A172 (cell line): ENCODE data around the gene AKAP10. TPM values are rescaled to one million over a fixed set of nuclear protein-coding genes. Genes with fewer than 3 reads are reported as not detected.
A peak's percentile ranks its signal among the peaks of the same experiment; 100 is the strongest.
"Not testable (repeated sequence)": the region's sequence is repeated elsewhere in the genome, so short reads cannot be mapped to it uniquely, and the experiment has no call there.

Experiments used
- DNase-seq: peaks from one replicate; pipeline ENCODE4 v3.0.0-alpha.2; 2015; ENCODE audit warnings: low spot score
- total RNA-seq: library from RNA; depleted of rRNA; stranded (reverse); fragments of >200 nt; shearing (Covaris generic); gene quantifications from 2 replicates; pipeline ENCODE4 v1.2.3, GENCODE V29; 2014

The AKAP10 gene
- total RNA-seq, 1 experiment from 2014 or later: 32.8 TPM

DNA sequence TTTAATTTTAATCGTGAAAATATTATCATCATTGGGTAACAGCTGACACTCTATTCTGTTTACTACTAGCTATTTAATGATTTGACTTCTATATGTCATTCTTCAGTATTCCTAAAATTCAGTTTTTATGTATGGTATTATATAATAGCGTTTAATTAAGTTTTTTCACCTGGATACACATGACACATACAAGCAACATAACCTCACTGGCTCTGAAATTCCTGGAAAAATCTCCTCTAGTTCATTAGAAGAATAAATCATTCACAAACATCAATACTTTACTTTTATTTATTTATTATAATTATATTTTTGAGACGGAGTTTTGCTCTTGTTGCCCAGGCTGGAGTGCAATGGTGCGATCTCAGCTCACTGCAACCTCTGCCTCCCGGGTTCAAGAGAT is 44.0 kb downstream of the AKAP10 start:
- DNase-seq: no peak

- no peak for DNase-seq
These were observed 44.4 kb downstream of the AKAP10 start for GRCh38 chr17:19933221-19933620.

GRCh38 chr17:19928299-19928698 is 49.3 kb downstream of the AKAP10 start:
- DNase-seq: peak; percentile 33

DNA sequence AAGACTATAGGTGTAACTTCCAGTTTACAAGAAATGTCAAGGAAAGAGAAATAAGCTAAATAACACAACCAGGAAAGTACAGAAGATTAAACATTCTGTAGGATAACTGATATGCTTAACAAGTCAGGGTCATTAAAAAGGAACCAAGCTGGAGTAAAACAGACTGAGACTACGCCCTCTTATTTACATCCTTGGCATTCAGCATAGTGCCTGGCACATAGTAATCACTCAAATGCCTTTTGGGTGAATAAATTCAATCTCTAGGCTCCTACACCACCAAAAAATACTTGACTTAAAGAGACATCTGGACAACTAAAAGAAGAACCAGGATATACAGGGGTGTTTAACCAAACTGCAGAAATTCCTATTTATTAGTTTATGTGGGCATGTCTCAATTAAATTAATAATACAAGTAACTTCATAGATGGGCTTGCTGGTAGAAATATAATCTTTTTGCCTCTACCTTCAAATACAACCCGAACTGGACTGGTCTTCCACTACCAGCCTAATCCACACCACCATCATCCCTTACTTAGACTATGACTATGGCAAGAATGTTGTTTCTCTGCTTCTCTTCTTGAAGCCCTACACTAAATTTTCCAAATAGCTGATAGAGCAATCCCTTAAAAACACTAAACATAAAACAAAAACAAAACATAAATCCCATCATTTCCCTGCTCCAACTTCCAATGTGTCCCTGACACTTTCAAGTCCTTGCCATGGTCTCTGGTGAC is 62.2 kb downstream of the AKAP10 start:
- no peak for DNase-seq

GRCh38 chr17:19911033-19911432 is 66.6 kb downstream of the AKAP10 start:
- DNase-seq: no peak

GRCh38 chr17:19909139-19909538 is 68.5 kb downstream of the AKAP10 start:
- DNase-seq: no peak

DNA sequence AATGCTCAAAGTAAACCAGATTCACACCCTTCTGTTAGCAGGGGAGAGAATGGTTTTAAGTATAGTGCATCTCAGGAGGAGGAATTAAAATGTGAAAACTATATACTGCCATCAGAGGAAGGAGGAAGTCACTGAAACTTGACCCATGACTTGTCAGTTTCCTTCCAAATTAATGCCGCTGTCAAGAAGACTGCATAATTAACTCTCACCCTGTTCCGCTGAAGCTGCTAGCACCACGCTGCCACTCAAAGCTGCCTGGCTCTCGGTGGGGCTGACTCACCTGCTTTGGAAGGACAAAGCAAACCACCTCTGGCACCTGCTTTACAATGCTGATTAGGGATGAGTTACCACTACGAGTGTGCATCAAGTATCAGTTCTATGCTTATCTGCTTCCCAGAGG is 72.1 kb downstream of the AKAP10 start:
- DNase-seq: no peak

DNA sequence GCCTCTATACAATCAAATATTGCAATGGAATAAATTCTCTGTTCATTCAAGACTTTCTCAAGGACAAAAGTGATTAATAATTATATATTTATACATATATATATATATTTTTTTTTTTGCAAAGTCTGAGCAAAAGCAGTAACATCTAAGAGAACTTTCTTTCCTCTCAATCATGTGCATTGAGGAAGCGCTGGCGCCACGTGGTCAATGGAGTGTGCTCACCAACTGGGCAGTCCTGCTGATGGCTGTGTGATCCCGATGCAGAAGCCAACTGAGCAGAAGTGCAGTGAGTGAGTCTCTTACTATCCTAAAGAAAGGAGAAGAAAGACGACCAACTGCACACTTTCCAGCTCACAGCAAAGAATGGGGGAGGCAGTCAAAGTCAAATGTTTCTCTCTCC is 72.7 kb downstream of the AKAP10 start:
- DNase-seq: no peak

GRCh38 chr17:19904412-19904811 is 73.2 kb downstream of the AKAP10 start:
- DNase-seq: no peak

DNA sequence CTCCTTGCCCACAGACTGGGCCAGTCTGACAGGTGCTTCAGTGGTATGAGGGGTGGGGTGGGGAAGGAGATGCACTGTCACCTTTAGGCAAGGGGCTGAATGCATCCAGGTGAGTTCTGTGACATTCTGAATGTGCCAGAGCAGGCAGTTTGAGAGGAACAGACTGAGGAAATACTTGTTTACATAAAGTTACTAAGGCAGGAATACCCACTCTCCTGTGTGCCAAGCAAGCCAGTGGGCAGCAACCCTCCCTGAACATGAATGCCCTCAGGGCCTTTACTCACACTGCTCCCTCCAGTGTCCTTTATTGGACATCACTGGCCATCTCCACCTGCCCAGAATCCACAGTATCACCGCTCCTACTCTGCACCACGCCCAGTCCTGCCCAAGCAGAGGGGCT is 76.8 kb downstream of the AKAP10 start:
- no peak for DNase-seq

- peak; percentile 57 for DNase-seq
These were observed 79.7 kb downstream of the AKAP10 start for GRCh38 chr17:19897903-19898302.

DNA sequence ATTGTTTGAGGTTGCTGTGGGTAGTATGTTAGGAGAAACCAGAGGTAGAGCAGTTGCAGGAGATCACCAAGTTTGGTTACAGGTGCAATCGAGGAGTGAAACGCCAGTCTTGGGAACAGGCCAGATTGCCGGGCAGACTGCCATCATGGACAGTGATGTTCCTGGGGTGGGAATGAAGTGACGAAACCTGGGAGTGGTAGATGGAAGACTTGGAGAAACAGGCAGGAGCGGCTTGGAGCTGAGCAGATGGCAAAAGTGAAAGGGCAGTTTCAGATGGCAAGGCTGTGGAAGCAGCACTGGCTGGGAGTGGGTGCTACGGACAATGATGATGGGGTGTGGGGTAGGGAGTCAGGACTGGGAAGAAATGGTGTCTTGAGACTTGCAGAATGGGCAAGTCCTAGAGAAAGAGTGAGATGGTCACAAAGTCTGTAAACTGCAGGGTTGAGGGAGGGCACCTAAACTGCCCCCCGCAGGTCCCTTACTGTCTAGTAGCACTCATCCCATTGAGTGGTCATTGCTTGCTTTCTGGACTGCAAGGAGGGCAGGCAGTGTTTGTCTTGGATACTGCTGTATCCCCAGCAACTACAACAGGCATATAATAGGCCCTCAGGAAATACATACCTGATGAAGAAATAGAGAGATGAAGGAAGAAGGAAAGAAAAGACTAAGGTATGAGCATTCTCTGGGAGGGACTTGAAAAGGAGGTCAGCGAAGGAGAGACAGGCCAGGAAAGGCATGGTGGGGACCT is 80.4 kb downstream of the AKAP10 start:
- DNase-seq: peak; percentile 17

DNA sequence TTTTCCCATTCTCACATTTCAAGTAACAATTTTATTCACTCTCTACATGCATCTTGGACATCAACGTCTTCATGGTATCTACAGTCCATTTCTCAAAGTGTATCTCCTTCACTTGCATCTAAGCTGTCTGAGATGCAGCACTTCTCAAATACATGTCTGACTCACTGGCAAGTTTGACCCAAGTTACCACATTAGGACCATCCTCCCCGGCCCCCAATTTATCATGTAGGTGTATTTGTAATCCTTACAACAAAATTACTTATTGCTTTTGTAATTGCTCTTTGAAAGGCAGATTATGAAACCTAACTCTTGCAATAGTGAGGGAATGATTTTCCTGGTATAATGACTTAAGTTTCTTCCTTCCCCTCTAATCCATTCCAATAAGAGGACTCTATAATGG is 80.9 kb downstream of the AKAP10 start:
- no peak for DNase-seq

DNA sequence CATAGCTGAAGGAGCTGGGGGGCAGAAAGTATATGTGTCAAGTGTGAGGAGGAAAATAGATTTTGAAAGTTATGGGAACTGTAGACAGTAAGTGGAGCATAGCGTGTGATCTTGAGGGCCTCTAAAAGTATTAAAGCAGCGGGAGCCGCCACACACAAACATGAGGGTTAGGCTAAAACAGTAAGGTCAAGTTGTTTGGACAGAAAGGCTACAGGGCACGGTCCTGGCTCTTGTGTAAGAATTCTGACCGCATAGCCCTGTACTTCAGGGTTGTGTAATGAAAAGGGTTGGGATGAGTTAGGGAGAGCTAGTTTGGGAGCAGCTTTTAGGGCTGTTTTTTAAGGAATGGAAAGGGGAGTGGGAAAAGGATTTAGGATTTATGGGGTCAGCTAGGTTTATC is 87.1 kb downstream of the AKAP10 start:
- DNase-seq: not testable (repeated sequence)

GRCh38 chr17:19890001-19890400 is 87.6 kb downstream of the AKAP10 start:
- DNase-seq: not testable (repeated sequence)

- no peak for DNase-seq
These were observed 91.5 kb downstream of the AKAP10 start for GRCh38 chr17:19886116-19886515.

DNA sequence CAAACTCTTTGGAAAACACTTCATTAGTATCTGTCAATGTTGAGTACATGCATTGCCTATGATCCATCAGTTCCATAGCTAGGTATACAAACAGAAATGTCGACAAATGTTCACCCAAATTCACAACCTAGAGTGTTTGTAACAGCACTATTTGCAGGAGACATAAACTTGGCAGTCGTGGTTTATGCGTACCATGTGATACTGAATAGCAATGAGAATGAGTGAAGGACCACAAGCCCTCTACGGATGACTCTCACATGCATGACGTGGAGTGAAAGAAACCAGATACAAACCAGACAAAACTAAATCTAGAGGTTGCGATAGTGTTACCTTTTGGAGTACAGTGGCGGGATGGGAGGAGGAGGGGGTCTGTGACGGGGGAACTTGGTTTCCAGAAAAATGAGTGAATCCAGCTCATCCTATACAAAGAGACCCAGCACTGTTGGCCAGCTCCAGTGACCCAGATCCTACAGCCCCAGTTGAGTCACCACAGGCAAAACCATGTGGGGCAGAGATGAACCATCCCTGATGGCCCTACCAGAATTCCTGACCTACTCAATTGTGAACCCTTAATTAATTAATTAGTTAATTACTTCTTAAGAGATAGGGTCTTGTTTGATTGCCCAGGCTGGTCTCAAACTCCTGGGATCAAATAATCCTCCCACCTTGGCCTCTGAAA is 94.0 kb downstream of the AKAP10 start:
- DNase-seq: no peak

DNA sequence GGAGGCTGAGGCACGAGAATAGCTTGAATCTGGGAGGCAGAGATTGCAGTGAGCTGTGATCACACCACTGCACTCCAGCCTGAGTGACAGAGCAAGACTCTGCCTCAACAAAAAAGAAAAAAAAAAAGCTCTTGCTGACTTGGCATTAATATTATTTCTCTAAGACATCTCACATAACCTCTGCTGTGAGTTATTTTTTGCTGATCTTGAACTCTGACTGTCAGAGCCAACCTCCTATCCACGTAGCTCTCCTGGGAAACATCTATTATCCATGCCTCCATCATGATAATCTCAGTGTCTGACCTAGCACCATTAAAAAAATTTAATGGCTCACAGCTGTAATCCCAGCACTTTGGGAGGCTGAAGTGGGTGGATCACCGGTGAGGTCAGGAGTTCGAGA is 97.2 kb downstream of the AKAP10 start:
- no peak for DNase-seq

GRCh38 chr17:19877364-19877945 is 100.2 kb downstream of the AKAP10 start:
- no peak for DNase-seq

DNA sequence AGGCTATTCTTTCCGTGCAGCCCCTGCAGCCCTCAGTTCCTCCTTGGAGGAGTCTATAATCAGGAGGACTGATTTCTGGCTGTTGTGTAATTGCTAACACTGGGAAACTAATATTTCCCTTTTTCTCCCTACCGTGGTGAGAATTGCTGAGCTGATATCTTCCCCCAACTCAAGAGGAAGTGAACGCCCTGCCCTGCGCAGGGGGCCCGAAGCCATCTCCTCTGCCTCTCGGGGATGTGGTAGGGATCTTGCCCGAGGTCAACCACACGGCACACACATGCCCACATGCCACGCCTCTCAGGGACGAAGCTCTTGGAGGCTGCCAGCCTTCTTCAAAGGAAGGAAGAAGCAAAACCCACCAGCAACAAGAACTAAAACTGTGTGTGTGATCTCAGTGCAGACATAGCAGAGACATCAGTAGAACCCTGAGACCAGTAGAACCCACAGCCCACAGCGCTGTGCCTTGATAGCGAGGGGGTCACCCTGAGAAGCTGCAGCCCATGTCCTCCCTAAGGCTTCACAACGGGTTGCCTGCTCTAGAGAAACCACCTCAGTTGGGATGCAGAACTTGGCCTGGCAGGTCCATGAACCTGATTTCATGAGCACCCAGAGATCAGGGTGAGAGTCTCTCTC is 101.0 kb downstream of the AKAP10 start:
- DNase-seq: no peak

- no peak for DNase-seq
These were observed 103.4 kb downstream of the AKAP10 start for GRCh38 chr17:19874256-19874655.

DNA sequence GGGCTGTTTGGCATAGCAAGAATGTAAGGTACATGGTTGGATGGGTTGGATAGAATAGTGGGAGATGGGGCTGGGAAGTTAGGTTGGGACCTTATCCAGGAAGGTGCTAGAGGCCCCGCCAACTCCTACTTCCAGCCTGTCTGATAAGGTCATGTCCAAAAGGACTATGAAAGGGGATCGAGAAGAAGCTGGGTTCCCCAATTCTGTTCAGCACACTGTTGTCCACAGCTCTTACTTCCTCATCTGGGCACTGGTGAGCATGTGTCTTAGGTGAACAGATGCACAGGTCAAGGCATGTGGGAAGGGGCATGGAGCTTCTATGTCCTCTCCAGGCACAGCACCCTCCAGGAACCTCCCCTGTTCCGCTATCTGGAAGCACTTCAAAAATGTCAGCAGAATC is 104.3 kb downstream of the AKAP10 start:
- DNase-seq: no peak
